HepG2 (cell line): ENCODE results near the gene FMNL2.

Experiments
- GMEB1 ChIP-seq: sonication (generic); formaldehyde crosslinking; IDR thresholded peaks from 2 replicates; pipeline ENCODE4 v1.5.1; 2020; ENCODE audit warnings: missing genetic modification reagents, mild to moderate bottlenecking, borderline replicate concordance
- KLF13 ChIP-seq: sonication (generic); formaldehyde crosslinking; IDR thresholded peaks from 2 replicates; pipeline ENCODE4 v1.4.0; 2020; ENCODE audit warnings: mild to moderate bottlenecking, missing genetic modification reagents
- MXI1 ChIP-seq: IDR thresholded peaks from 3 replicates; pipeline ENCODE4 v1.6.1; 2012; ENCODE audit warnings: low read depth, low read length, inconsistent platforms, borderline replicate concordance
- ZNF280D ChIP-seq: sonication (generic); formaldehyde crosslinking; IDR thresholded peaks from 2 replicates; pipeline ENCODE4 v1.5.1; 2020; ENCODE audit warnings: mild to moderate bottlenecking, missing genetic modification reagents
- ZNF737 ChIP-seq: sonication (generic); formaldehyde crosslinking; IDR thresholded peaks from 2 replicates; pipeline ENCODE4 v1.5.0; 2020; ENCODE audit warnings: missing genetic modification reagents, mild to moderate bottlenecking, borderline replicate concordance

- TF ChIP-seq ZNF280D (CRISPR knock-in tag) = no peak
- no peak for TF ChIP-seq MXI1
- TF ChIP-seq KLF13 (CRISPR knock-in tag) = no peak
- no peak for TF ChIP-seq GMEB1
- TF ChIP-seq ZNF737 (CRISPR knock-in tag) = no peak
These were observed 80.8 kb downstream of the FMNL2 start for GRCh38 chr2:152415796-152416195.
